T1000 (cell line): ENCODE measurements around the gene TRIM51G.
"Not testable (repeated sequence)": the region's sequence is repeated elsewhere in the genome, so short reads cannot be mapped to it uniquely, and the experiment has no call there.

Source experiments
- DNase-seq: peaks from one replicate; lab custom pipeline; 2025; ENCODE audit warnings: mixed read lengths; lab: John Stamatoyannopoulos, UW

TRIM51G gene, protein sequence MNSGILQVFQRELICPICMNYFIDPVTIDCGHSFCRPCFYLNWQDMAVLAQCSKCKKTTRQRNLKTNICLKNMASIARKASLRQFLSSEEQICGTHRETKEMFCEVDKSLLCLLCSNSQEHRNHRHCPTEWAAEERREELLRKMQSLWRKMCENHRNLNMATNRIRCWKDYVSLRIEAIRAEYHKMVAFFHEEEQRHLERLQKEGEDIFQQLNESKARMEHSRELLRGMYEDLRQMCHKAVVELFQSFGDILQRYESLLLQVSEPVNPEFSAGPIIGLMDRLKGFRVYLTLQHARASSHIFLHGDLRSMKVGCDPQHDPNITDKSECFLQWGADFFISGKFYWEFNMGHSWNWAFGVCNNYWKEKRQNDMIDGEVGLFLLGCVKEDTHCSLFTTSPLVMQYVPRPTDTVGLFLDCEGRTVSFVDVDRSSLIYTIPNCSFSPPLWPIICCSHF

DNA sequence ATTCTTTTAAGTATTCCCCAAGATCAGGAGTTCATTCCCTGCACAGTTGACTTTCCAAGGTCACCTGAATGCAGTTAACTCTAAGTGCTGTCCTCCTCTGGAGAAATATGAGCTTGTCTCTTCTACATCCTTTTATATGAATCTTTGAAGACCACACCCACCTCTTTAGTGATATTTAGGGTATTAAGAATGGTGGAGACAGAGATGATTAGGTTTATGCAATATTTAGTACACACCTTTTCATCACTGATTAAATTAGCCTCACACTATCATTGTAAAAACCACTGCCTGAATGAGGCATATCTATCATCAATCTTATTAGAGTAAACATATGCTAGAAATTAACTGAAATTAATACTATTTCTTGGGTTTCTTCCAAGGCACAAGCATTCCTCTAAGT lies at the start of gene TRIM51G:
Gene TRIM51G, minus strand, starts transcription at position 101 of the 400 bp plus-strand sequence. CDS start 2,190 bp downstream, outside the sequence.
- not testable (repeated sequence) for DNase-seq

DNA sequence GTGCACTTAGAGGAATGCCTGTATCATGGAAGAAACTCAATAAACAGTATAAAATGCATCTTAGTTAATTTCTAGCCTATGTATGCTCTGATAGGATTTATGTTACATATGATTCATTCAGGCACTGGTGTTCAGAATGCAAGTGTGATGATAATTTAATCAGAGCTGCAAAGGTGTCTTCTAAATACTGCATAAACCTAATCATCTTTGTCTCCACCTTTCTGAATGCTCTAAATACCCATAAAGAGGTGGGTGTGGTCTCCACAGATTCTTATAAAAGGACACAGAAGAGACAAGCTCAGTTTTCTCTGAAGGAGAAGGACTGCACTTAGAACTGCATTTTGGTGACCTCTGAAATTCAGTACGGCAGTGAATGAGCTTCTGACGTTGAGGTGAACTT lies 44.8 kb upstream of the TRIM51G start, which contains the start of gene TRIM49B:
Gene TRIM49B, plus strand, starts transcription at position 301 of the 400 bp plus-strand sequence. CDS start 2,777 bp downstream, outside the sequence.
- not testable (repeated sequence) for DNase-seq

DNA sequence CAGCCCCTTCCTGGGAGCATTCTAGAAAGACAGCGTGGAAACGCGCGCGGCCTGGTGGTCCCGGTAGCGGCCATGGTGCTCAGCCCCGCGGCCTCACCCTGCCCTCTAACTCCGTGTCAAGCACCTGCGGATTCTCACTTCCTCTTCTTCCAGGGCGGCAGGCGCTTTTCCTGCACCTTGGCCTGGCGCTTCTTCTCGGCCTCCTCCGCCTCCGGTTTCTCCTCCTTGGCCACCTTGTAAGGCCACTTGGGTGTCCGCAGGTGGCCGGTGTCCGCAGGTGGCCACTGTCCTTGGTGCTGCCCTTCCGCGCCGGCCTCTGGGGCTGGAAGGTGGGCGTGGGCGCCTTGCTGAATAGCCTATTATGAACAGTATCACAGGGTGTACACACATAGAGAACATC lies 15.1 kb downstream of the TRIM51G start:
- DNase-seq: not testable (repeated sequence)

DNA sequence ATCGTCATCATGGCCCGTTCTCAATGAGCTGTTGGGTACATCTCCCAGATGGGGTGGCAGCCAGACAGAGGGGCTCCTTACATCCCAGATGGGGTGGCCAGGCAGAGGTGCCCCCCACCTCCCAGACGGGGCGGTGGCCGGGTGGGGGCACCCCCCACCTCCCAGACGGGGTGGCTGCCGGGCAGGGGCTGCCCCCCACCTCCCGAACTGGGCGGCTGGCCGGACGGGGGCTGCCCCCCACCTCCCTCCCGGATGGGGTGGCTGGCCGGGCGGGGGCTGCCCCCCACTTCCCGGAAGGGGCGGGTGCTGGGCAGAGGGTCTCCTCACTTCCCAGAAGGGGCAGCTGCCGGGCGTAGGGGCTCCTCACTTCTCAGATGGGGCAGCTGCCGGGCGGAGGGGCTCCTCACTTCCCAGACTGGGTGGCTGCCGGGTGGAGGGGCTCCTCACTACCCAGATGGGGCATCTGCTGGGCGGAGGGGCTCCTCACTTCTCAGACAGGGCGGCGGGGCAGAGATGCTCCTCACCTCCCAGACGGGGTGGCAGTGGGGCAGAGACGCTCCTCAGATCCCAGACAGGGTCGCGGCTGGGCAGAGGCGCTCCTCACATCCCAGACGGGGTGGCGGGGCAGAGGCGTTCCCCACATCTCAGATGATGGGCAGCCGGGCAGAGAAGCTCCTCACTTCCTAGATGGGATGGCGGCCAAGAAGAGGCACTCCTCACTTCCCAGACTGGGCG lies 28.2 kb downstream of the TRIM51G start:
- not testable (repeated sequence) for DNase-seq

DNA sequence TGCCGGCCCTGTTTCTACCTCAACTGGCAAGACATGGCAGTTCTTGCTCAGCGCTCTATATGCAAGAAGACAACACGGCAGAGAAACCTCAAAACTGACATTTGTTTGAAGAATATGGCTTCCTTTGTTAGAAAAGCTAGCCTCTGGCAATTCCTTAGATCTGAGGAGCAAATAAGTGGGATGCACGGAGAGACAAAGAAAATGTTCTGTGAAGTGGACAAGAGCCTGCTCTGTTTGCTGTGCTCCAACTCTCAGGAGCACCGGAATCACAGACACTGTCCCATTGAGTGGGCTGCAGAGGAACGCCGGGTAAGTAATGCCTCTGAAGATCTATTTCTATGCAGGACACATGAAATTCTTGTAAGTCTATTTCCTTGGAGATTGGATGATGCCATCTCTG lies 37.9 kb downstream of the TRIM51G start:
- not testable (repeated sequence) for DNase-seq
